DND-41 (cell line): ENCODE measurements around the gene TFG.
A peak's percentile ranks its signal among the peaks of the same experiment; 100 is the strongest.

ENCODE experiments used
- ATAC-seq: fragments of 200-7000 bp; cut with Tn5 transposase; 3 replicates; pipeline ENCODE4 v1.9.1; 2021; ENCODE audit warnings: low read depth; ENCODE audit not compliant: insufficient read depth
- DNase-seq: peaks from one replicate; pipeline ENCODE4 v3.0.0-alpha.2; 2020
- H2AFZ ChIP-seq: 2 replicates; pipeline ENCODE4 v1.6.0; 2012; ENCODE audit warnings: low read depth, low read length
- H3K27ac ChIP-seq: 2 replicates; pipeline ENCODE4 v1.5.1; 2012; ENCODE audit warnings: low read length, inconsistent platforms
- H3K27me3 ChIP-seq: fragments of 200-600 bp; sonication (generic); 2 replicates; pipeline ENCODE4 v1.6.0; 2012; ENCODE audit warnings: low read length, mild to moderate bottlenecking, inconsistent platforms; ENCODE audit not compliant: insufficient read depth, poor library complexity
- H3K36me3 ChIP-seq: 2 replicates; pipeline ENCODE4 v1.5.1; 2012; ENCODE audit warnings: low read length, inconsistent platforms; ENCODE audit not compliant: insufficient read depth
- H3K4me1 ChIP-seq: 2 replicates; pipeline ENCODE4 v1.5.1; 2012; ENCODE audit warnings: mild to moderate bottlenecking, low read length; ENCODE audit not compliant: insufficient read depth
- H3K4me2 ChIP-seq: 2 replicates; pipeline ENCODE4 v1.6.0; 2012; ENCODE audit warnings: mild to moderate bottlenecking, moderate library complexity, low read length, inconsistent platforms; ENCODE audit not compliant: insufficient read depth
- H3K4me3 ChIP-seq, 2 experiments: fragments of 200-600 bp in 1 of 2; shearing (Covaris generic) in 1 of 2; 2 replicates each; pipeline ENCODE4 v1.5.1; 2012 to 2016; ENCODE audit warnings: inconsistent platforms in 2 of 2, low read length in 2 of 2, mild to moderate bottlenecking in 2 of 2, low read depth in 1 of 2, moderate library complexity in 1 of 2
- H3K79me2 ChIP-seq: 2 replicates; pipeline ENCODE4 v1.6.0; 2012; ENCODE audit warnings: low read length, inconsistent platforms; ENCODE audit not compliant: insufficient read depth
- H3K9ac ChIP-seq: 2 replicates; pipeline ENCODE4 v1.6.0; 2012; ENCODE audit warnings: low read depth, mild to moderate bottlenecking, inconsistent platforms, low read length, moderate library complexity
- H3K9me3 ChIP-seq: 2 replicates; pipeline ENCODE4 v1.5.1; 2012; ENCODE audit warnings: low read length, moderate library complexity, mild to moderate bottlenecking, inconsistent platforms; ENCODE audit not compliant: insufficient read depth, severe bottlenecking
- H4K20me1 ChIP-seq: 2 replicates; pipeline ENCODE4 v1.6.0; 2012; ENCODE audit warnings: low read length; ENCODE audit not compliant: insufficient read depth
- CTCF ChIP-seq: IDR thresholded peaks from 2 replicates; pipeline ENCODE4 v1.5.1; 2012; ENCODE audit warnings: borderline replicate concordance, low read length, moderate library complexity, mild to moderate bottlenecking; ENCODE audit not compliant: poor library complexity, severe bottlenecking; ENCODE audit errors: extremely low read depth
- EZH2 ChIP-seq: IDR thresholded peaks from 3 replicates; pipeline ENCODE4 v1.6.1; 2012; ENCODE audit warnings: borderline replicate concordance, low read depth, mild to moderate bottlenecking, moderate library complexity, low read length, inconsistent platforms; ENCODE audit not compliant: severe bottlenecking

TFG gene

GRCh38 chr3:100710261-100710968 lies 1.1 kb downstream of the TFG start:
- peaks cover 61% of the 10 kb centered on the region for H3K79me2 ChIP-seq
- TF ChIP-seq CTCF (no peak), EZH2 (no peak)
- peak overlapping the region; percentile 66 for H3K27ac ChIP-seq

GRCh38 chr3:100715176-100715575 lies 5.9 kb downstream of the TFG start:
- no peak for DNase-seq
- H3K4me1 ChIP-seq, result peaks cover 37% of the 10 kb centered on the region
- peaks cover 100% of the 10 kb centered on the region for H3K79me2 ChIP-seq
- no peaks in the 10 kb centered on the region for H3K9me3 ChIP-seq
- no peak for ATAC-seq
- H3K4me2 ChIP-seq, result peak overlapping the region; percentile 5; the same call in 1 of the 2 replicates
- H2AFZ ChIP-seq, result no peak overlapping the region
- no peaks in the 10 kb centered on the region for H3K27me3 ChIP-seq
- no peak overlapping the region for H3K4me3 ChIP-seq
- H4K20me1 ChIP-seq, result peaks cover 72% of the 10 kb centered on the region
- no peak overlapping the region for H3K9ac ChIP-seq
- peaks cover 77% of the 10 kb centered on the region for H3K36me3 ChIP-seq
- TF ChIP-seq EZH2 (no peak), CTCF (no peak)
- H3K27ac ChIP-seq, result no peak overlapping the region

More at GRCh38 chr3:100710261-100710968, 1.1 kb downstream of the TFG start:
- Histone ChIP-seq H3K4me2 (peak overlapping the region; percentile 77), H3K36me3 (peaks cover 35% of the 10 kb centered on the region), H3K4me1 (peaks cover 38% of the 10 kb centered on the region), H3K4me3 (peak overlapping the region; percentile 63 to 85; a peak in 3 of 4 replicates), H3K9ac (peak overlapping the region; percentile 68), H3K27me3 (no peaks in the 10 kb centered on the region), H3K9me3 (no peaks in the 10 kb centered on the region), H4K20me1 (peaks cover 41% of the 10 kb centered on the region), H2AFZ (0 out of 2 replicates have a peak overlapping the region, but pooled peaks have one; percentile 20)
- DNase-seq (peak; percentile 46), ATAC-seq (no peak; the same call in 2 of the 3 replicates)

GRCh38 chr3:100717063-100717462 lies 7.8 kb downstream of the TFG start:
- Histone ChIP-seq H3K4me2 (peak overlapping the region; percentile 24; the same call in 1 of the 2 replicates), H3K9me3 (no peaks in the 10 kb centered on the region), H3K27ac (no peak overlapping the region), H3K79me2 (peaks cover 98% of the 10 kb centered on the region), H3K36me3 (peaks cover 85% of the 10 kb centered on the region), H3K9ac (no peak overlapping the region), H3K27me3 (no peaks in the 10 kb centered on the region), H3K4me3 (no peak overlapping the region; a peak in 1 of 4 replicates), H4K20me1 (peaks cover 57% of the 10 kb centered on the region; the same call in 1 of the 2 replicates), H3K4me1 (peaks cover 18% of the 10 kb centered on the region; the same call in 1 of the 2 replicates), H2AFZ (no peak overlapping the region)
- no peak for ATAC-seq
- no peak for DNase-seq
- TF ChIP-seq CTCF (no peak), EZH2 (no peak)
